NOMO-1 treated with DMSO at 0.1 percent for 48 hours (cell line): ENCODE measurements around the gene CTNNA2.

ENCODE experiments used
- DNase-seq: peaks from one replicate; lab custom pipeline; 2025; ENCODE audit not compliant: unreplicated experiment; lab: John Stamatoyannopoulos, UW

Gene CTNNA2

DNA sequence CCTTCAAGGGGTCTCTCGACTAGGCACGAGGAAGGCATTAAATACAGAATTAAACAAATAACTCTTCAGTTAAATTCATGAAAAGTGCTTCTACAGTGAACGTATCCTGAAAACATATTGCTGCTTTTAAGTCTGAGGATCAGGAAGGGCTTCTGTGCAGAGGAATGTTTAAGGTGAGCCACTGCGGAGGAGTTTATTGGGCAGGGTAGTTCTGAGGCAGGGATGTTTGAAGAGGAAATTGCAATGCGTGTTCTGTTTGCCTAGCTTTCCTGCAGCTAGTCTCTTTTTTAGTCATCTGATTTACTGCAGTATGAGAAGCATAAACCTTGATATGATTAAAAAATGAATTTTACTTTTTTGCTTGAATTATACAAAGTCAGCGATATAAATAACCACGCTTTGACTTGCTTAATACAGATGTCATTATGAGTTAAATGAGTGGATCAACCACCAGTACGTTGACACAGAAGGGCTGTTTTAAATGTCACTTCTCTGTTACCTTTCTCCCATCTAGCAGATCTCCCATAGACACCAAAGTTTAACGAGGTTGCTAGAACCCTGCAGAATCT, 98.7 kb downstream of the CTNNA2 start:
- DNase-seq = no peak

DNA sequence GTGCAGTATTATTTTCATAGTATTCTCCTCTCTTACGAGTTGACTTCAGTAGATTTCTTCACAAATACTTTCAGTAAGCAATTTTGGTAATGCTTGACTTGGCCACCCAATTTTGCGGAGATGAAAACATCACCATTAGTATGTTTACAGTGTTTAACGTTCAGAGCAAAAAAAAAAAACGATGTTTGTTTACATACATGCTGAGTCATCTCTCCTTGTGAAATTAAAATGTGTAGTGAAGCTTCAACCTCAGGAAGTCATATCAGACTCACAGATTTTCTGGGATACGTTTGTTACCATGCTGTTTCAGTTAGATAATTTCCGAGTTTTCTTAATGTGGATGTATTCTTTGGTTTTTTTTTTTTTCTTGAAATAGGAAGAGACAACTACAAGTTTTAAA, 100.1 kb downstream of the CTNNA2 start:
- DNase-seq = no peak

DNA sequence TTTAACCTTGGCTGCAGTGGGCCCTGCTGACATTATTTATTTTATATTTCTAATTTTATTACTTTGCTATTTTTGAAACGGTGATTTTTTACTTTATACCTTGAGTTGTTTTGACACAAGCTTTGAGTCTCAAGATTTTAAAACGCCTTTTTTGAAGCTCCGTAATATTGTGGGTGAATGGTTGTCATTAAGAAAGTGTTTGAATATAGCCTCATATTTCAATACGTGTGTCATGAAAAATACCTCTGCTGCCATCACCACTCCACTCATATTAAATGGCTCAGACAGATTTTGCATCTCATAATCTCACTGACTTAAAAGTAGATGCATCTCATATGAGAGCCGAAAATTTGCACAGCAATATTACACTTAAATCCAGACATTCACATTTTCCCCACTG, 106.6 kb downstream of the CTNNA2 start:
- DNase-seq = no peak

DNA sequence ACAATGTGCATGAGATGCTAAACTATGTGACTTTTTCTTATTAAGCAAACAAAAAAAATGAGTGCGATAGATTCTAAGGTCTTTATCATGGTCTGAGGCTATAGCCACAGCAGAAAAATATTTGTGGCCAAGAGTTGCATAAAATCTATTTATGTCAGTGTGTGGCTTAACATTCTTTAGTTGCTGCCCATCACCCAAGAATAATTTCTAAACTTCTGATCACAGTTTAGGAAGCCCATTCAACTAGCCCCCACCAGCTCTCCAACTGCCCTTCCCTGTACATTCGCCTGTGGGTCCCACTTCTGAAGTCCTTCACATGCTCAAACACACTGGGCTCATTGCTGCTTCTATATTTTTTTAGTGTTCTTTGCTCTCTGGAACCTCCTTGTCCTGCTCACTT, 107.1 kb downstream of the CTNNA2 start:
- no peak for DNase-seq

DNA sequence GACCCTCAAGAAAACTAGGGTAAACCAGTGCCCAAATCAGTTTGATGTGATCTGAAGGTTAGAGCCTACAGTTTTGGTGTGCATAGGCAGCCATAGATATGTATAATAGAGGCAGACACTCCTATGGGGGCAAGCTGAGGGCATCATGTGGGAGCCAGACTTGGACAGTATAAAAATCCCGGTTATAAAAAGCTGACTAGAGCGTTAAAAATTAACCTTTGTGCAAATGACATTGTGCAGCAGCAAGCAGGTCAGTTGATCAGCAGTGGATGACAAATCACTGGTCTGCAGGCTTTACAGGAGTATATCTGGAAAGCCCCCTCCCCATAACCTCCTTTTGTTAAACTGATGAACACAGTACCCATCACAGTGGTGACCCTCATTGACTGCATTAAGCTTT, 107.8 kb downstream of the CTNNA2 start:
- DNase-seq = no peak

DNA sequence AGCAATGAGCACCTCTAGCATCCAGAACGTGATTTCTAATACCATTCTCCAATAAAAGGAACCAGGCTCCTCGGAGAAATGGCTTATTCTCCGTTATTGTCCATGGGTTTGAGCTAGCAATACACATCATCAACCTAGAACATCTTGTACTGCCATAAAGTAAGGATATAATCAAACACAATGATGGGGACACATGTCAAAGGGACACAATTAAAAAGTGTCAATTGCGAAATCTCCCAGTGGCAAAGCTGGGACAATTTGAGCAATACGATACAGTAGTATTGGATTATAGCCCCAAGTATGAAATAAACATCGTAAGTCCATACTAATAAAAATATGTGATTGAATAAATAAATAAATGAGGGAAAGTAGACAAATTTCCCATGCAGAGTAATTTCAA, 108.4 kb downstream of the CTNNA2 start:
- DNase-seq = no peak

DNA sequence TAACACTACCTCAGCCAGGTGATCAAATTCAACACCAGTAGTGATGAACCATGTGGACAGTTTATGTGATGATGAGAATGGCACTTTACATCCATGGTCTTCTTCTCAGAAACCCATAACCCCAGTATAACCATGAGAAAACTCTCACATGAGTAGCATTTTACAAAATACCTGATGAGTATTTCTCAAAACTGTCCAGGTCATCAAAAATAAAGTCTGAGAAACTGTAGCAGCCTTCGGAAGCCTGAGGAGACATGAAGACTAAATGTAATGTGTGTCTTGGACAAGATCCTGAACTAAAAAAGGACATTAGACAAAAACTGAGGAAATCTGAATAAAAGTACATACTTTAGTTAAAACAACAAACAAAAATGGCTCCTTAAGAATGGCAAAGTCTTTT, 108.9 kb downstream of the CTNNA2 start:
- no peak for DNase-seq

DNA sequence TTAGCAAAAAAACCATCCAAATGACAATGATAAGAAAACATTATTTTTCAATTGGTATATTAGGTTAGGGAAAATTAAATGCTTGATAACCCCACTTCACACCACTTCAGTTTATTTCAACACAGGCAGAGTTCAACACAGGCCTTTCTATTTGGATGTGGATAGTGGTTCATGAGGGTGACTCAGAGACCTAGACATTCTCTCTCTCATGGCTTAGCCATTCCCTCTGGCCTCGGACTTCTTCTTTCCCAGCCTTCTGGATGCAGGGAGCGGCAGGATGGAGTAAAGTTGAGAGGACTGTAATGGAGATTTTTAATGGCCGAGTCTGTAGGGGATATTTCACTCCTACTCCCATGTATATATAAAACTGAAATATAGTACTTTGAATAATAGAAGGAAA, 109.7 kb downstream of the CTNNA2 start:
- DNase-seq = no peak

DNA sequence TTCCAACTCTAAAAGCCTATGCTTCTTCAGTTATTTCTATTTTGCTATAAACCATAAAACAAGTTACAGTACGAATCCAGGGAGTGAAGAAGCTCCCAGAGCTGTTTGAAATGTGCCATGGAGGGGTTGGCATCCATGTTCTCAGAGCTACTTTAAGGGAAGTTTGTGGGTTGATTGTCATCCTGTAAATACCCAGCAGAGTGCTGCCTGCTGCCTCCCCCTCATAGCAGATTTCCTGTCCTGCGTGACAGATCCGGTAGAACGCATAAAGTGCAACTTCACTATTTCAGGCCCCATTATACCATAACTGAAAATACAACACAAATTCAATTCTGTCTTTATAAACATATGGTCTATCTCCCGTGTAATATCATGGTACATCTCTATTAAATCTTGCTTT, 114.4 kb downstream of the CTNNA2 start:
- DNase-seq = no peak

DNA sequence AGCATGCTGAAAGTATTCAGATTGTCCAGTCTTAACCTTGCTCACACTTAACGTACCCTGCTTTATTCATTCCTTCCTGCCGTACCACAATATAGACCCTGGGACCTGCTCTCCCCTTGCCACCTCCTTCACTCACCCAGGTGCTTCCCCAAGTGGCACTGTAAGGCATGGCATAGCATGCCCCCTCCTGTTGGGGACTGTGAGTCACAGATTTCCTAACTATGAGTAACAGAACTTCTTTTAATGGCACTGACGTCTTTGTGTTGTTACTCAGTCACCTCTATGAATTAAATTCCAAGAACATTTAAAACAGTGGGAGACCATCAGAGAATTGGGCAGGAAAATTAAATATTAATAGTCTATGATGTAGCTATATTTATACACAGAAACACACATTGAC, 117.2 kb downstream of the CTNNA2 start:
- no peak for DNase-seq

DNA sequence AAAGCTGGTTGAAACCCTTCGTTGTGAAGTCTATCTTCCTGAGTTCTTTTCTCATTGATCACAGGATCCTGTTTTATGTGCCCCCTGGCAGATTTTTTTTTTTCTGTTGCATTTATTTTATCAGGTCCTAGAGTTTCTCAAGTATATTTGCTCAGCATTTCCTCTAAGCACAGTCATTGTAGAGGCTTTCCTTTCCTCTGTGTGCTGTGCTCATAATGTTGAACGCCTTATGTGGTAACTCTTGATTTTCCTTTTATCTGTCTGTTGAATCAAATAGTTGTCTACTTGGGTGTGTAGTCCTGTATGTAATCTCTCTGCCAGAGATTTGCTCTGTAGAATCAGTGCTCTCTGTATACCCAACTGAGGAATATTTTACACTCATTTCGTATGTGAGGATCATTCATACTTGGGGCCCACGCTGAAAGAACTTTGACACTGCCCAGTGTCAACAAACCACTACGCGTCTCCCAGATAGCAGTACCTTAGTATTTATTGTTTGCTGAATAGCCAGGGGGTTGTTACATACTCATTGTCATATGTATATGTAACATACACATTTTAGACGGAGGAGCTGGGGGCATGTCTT, 118.2 kb downstream of the CTNNA2 start:
- no peak for DNase-seq

DNA sequence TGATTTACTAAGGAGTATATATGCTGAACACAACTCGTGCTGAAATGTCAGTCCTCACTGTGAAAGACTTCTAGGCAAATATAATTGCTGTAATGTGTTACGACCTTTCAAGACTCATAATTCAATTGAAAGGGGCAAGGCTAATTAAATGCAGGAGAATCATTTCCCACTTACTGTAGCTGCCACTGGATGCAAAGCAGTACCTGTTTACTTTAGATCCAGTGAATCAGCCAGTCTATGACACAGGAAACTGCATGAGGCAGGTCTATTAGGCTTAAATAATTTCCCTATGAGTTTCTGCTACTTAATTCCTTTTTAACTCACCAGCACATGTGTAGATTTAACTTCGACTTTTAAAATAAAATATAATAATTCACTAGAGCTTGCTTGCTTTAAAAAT, 125.6 kb downstream of the CTNNA2 start:
- no peak for DNase-seq

DNA sequence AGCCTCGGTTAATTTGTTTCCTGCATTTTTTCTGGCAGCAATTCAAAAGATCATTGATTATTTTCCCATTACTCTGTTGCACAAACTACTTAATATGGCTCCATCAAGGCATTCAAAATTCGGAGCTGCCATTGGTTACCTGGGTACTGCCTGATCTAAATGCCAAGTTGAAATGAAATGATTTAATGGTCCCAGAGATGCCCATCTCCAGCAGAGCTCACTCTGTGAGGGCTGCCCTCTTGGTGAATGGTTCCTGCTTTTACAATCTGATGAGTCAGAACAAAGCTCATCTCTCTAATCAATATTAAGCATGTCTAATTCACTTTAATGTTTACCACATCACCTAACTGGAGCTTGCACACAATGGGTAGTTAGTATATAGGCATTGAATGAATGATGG, 126.1 kb downstream of the CTNNA2 start:
- DNase-seq = no peak

DNA sequence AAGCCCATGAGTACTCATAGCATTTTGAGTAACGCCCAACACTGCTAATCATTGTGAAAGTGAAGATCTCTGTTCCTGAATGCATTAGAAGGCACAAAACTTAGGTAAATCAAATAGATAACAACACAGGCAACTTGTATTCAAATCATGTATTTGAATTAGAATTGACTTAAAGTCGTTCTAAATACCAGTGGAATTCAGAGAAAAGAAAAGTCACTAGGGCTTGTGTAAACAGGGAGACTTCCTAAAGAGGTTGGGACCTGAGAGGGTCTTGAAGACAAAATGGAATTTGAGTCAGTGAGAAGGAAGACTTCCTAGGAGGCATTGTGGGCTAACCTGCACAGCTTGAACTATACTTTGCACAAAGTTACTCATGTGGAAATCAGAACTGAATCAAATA, 127.2 kb downstream of the CTNNA2 start:
- no peak for DNase-seq

DNA sequence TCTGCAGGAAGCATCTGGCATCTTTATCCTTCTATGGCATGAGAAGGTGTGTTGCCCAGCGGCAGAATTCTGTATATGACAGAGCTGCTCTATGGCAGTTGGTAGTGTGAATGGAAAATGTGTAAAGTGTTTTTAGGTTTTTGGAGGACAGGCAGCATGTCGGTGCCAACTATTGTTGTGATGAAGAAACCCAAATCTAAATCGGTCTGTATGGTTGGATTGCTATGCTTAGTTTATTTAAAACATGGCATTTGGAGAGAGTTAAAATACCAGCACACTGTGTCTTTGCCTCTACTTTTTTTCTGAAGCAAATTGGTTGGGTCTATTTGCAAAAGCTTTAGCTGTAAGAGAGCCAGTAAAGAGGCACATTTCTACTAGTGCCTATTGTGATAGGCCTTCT, 136.7 kb downstream of the CTNNA2 start:
- DNase-seq = no peak

DNA sequence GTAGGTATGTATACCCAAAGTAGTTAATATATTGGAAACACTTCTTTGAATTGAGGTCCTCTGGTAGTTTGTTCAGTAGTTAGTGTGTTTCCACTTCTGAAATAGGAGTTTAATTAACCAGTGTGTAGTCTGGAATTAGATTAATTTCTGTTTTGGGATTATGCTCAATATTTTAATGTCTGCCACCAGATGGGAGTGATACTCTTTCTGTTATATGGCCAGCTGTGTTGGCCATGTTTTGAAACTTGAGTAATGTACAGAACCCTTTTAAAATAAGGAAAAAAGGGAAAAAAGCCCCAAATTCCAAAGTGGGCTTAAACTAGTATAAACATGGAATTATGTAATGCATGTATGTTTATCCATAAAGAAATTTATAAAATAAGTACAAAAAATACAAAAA, 147.7 kb downstream of the CTNNA2 start:
- no peak for DNase-seq

DNA sequence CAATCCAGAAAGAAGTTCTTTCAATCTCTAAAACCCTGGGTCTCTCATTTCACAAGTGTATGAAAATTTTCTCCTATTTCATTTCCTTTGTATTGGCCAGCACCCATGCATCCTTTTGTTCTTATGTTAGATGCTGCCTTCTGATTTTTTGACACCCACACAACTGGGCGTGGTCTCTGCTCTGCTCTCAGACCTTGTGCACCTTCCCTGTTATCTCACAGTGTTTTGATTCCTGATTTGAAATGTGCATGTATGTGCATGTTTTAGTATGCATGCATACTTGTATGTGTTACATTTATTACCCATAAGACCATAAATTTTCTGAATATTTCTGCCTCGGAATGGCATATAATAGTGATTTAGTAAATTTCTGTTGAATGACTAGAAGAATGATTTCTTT, 152.2 kb downstream of the CTNNA2 start:
- no peak for DNase-seq

DNA sequence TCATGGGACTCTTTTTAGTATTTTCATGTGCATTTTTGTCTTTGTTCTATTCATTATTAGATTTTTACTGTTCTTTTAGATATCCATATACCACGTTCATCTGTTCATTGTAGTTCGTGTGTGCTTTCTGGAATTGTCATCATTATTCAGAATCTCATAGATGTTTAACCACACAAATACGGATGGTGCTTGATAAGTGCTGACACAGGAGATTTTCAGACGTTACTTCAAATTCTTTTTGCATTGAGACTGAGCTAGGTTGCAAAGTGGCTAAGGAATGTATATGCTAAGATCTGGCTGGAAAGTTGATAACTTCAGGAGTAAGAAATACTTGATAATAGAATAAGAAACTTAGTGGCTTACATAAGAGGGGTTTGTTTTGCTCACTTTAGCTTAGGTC, 153.6 kb downstream of the CTNNA2 start:
- no peak for DNase-seq

DNA sequence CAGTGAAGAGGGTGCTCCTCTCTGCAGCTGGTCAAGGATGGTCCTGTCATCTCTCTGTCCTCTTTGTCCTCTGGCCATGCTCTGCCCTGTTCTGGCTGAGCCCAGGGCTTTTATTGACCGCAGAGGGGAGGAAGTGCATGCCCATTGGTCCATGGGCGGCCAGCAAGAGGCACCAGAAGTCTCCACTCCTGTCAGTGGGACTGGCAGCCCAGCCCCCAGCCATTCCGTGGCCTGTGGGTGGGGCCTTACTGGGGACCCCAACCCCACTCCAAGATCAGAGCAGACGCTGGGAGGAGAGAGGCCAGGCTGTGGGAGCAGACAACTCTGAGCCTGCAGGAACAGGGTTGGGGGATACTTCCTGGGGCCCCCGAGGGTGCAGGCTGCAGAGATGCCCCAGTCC, 156.9 kb downstream of the CTNNA2 start:
- no peak for DNase-seq

DNA sequence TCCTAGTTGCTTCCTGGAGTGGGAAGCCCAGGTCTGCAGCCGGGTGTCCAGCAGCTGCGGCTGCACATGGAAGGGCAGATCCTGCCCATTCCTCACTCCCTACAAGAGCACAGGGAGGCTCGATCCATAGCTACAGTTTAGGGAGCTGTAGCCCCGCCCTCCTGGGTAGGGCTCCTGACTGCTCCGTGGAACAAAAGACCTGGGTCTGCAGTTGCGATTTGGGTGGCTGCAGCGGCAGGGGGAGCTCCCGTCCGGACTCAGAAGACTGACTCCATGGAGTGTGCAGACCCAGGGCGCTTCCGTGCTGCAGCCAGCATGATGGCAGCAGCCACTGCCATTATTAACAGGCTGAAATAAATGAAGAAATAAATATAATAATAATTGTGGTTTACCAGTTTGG, 157.3 kb downstream of the CTNNA2 start:
- DNase-seq = no peak

DNA sequence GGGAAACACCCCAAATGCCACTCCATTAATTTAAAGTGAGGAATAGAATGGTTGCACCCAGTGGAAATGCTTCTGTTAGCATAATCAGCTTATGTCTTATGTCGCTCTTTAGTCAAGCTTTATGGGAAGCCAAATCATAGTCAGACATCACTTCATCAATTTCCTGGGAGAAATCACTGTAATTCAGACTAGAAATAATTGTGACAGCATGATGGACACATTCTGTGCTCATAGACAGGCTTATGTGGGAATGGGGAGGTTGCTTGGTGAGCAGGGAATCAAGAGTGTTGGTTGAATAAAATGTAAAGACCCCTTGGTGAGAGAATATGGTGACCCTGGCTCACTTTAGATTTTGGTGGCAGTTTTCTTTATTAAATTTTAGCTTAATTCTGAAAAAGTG, 174.0 kb downstream of the CTNNA2 start:
- DNase-seq = no peak

DNA sequence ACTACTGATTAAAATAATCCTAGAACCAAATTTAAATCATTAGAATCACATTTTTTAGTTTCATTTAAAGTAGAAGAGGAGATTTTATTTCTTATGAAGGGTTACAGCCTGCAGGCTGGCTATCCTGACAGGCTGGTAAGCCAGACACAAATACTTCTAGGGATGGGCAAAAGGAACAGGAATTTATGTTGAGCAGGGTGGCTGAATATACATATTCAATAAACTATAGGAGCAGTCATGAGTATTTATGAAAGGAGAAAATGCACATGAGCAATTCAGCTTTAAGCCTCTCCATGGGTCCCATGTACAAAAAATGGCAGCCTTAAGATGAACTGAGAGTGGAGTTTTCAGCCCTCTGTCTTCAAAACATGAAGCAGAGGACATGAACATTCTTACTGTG, 182.4 kb downstream of the CTNNA2 start:
- DNase-seq = no peak

DNA sequence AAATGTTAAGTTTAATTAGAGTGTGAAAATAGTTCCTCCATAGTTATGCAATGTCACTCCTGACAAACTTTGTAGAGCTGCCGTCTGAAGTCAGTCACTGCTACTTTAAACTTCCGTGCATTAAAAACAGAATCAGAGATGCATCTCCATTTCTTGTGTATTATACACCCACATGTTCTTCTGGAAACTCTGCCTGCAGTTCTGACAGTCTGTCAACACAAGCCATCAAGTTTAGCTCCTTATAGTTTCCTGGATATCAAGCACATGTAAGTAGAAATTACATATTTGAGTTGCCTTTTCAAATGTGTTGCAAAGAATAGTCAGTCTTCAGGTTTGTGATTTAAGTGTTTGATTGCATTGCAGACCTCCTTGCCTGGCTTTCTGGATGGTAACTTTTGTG, 184.3 kb downstream of the CTNNA2 start:
- DNase-seq = no peak

DNA sequence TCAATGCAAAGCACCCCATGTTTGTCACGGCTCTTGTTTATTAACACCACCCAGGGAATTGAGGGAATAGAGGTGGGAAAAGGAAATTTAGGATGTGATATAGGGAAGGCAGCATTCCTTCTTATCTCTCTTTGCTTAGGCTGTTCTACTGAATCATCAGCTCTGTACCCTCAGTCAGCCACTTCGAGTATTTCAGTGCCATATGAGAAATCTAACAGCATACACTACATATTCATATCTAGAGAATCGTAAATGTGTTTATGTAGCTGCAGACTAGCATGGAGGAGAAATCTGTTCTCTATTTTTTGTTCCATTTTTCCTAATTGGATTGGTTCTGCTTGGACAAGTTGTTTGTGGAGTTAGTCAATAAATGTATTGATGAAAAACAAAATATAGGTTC, 187.8 kb downstream of the CTNNA2 start:
- no peak for DNase-seq
